Renal pelvis (tissue), 4 donors: ENCODE data around the gene CAMK1G. TPM values are rescaled to one million over a fixed set of nuclear protein-coding genes. Genes with fewer than 3 reads are reported as not detected.

Experiments
- DNase-seq: peaks from one replicate; pipeline ENCODE4 v3.0.0-alpha.2; 2013
- polyA plus RNA-seq, 3 donors: library from polyadenylated mRNA; unstranded; fragments of 120-200 nt; gene quantifications; one replicate each; pipeline ENCODE4 v1.2.1, GENCODE V29; 2013; ENCODE audit not compliant: insufficient read length in 3 of 3

CAMK1G gene
- polyA plus RNA-seq, 3 donors = 4.7 to 5.5 (median 5.4) TPM

- DNase-seq = no peak
Measured at GRCh38 chr1:209597499-209597898, 14.0 kb downstream of the CAMK1G start.

DNA sequence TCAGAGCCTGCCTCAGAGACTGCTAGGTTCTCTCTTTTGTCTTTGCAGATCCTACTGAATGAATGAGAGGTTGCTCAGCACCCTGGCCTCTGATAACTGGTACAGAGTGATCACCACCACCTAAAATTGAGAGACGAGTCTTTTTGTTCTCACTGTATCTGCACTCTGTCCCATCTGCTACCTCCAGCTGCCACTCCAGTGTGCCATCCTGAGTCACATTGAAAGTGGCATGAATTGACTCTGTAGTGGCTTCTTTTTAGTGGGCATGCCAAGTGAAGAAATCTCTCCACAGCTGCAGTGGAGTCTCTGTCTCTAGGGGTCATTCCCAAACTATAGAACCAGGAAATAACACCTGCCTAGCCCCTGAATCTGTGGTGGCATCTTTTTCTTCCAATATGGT is 14.7 kb downstream of the CAMK1G start:
- DNase-seq = no peak

DNA sequence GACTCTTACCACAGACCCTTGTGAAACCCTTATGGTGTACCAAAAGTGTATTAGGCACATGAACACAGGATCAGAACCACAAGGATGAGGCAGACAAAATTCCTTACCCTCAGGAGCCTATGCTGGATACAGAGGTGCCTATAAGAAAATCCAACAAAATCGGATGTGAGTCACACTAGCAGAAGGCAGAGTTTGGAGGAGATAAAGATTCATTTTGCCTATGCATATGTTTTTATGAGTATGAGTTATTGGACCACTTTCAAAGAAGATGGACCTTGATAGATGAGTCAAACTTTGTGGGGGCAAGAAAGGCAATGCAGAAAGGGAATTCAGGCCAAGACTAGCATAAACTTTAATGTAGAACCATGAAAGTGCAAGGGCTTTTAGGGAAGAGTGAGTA is 17.0 kb downstream of the CAMK1G start:
- DNase-seq = no peak

DNA sequence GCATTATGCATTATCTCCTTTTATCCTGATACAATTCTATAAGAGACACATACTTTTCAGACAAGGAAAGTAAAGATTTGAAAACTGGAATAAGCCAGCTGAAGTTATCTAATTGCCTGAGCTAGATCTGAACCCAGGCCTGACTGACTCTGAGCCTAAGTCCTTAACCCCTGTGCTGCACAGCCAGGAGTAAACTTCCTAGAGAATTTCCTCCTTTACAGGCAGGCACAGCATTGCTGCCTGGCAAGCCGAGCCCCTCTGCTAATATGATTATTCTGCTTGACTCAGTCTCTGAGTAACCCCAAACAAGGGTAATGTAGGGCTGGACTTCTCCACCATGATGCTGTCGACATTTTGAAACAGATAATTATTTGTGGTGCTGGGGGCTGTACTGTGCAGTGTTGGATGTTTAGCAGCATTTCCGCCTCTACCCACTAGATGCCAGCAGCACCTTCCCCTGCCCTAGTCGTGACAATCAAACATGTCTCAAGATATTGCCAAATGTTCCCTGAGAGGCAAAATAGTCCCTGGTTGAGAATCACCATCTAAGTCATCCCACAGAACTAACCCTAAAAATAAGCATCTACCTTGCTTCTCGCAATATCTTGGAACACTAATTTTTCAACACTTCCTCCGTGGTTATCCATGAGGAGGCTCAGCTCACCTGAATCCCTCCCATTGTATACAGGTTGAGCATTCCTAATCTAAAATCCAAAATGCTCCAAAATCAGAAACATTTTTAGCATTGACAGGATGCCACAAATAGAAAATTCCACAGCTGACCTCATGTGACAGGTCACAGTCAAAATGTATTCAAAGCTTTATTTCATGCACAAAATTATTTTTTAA is 18.5 kb downstream of the CAMK1G start:
- DNase-seq = no peak

DNA sequence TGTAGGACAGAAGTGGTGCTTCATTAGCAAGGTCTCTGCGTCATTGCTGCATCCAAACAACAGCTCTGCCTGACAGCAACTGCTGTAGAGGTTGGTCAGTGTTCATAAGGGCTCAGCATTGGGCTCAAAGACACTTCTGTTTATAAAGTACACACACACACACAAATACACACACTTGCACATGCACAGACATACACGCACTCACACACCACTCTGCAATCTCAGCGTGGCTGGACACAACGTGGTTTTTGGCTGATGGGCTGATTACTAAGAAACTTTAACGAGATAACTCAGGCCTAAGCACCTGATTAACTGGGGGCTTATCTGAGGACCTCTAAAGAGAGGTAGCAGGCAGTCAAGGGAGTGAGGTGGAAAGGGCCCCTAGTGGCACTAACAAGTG is 20.4 kb downstream of the CAMK1G start:
- no peak for DNase-seq

DNA sequence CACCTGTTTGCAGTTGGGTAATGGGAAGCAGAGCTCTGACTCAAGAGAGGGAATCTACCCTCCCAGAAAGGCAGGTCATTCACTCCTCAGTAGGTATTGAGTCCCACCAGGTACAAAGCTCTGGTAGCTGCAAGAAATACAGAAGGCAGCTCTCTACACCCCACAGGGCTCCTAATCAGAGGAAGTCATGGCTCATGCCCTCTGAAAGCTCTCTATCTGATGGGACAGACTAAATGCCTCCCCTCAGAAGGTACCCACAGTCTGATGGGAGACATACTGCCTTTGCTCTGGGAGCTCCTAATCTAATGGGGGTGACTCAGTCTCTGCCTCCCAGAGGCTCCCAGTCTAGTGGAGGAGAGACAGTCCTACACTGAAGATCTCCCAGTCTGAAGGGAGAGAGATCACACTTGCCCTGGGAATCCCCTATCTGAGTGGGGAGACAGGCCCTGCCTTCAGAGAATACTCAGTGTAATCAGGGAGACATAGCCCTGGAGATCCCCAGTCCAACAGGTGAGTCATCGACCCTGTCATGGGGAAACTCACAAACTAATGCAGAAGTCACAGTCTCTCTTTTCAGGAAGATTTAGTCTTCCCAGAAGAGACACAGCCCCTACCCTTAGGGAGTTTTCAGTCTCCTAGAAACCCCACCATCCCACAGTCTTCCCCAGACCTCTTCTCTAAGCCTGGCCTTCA is 23.7 kb downstream of the CAMK1G start:
- no peak for DNase-seq

GRCh38 chr1:209607795-209608178 is 24.3 kb downstream of the CAMK1G start:
- DNase-seq = no peak

DNA sequence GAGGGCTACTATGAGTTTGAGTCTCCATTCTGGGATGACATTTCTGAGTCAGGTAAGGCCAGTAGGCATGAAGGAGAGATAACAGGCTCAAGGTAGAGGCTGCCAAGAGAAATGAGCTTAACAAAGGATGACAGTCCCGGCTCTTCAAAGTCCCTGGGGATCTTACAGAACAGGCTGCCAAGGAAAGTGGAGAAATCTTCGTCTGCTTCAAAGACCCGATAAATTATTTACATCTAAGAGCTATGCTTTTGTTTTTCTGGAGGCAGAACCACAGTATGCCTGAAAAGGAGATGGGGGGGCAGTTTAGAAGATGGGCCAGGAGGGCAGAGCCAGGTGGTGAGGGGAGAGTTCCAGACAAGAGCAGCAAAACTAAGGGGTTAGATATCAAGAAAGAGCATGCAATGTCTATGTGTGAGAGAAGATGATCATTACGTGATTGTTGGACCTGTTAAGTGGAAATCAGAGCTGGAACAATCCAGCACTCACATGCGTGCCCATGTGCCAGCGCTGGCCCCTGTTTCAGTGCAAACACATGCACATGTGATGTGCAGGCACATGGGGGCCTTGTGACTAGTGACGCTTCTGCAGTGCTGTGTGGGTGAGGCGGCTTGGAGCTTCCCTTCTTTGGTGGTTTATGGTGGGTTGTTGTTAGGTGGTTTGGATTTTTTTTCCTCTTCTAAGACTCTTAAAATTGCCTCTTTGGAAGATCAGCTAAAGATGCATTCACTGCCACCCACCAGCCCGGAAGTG is 25.7 kb downstream of the CAMK1G start:
- no peak for DNase-seq

DNA sequence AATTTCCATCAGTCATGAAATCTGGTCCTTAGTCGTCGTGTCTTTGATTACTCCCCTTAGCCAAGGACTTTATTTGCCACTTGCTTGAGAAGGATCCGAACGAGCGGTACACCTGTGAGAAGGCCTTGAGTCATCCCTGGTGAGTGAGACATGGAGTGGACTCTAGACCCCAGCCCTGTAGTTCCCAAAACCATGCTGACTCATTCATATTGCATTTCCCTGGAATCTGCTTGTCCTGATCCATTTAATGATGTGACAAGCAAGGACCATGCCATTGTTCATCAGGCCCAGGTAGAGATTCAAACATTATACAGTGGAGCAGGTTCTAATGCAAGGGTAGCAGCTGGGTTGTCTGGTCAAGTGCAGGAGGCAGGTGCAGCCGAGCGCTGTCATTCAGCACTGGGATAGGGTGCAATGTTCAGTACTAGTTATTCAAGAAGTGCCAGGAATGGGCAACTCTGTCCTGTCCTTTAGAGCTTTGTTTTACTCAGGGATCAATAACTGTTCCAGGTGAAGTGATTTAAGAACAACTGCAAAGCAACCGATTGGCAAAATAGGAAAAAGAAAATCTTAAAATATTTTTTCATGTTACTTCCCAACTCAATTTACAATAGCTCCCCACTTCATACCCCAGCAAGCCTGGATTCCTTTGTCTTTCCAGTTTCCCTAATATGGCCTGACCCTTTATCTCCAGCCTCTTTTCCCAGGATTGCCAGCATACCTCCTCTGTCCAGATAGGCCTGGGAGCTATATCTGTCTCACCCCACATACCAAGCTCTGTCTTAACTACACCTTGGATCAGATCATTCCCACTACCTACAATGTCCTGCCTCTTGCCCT is 26.5 kb downstream of the CAMK1G start:
- no peak for DNase-seq

GRCh38 chr1:209610631-209610905 is 27.1 kb downstream of the CAMK1G start:
- DNase-seq = no peak

GRCh38 chr1:209611771-209612570 is 28.5 kb downstream of the CAMK1G start:
- no peak for DNase-seq

DNA sequence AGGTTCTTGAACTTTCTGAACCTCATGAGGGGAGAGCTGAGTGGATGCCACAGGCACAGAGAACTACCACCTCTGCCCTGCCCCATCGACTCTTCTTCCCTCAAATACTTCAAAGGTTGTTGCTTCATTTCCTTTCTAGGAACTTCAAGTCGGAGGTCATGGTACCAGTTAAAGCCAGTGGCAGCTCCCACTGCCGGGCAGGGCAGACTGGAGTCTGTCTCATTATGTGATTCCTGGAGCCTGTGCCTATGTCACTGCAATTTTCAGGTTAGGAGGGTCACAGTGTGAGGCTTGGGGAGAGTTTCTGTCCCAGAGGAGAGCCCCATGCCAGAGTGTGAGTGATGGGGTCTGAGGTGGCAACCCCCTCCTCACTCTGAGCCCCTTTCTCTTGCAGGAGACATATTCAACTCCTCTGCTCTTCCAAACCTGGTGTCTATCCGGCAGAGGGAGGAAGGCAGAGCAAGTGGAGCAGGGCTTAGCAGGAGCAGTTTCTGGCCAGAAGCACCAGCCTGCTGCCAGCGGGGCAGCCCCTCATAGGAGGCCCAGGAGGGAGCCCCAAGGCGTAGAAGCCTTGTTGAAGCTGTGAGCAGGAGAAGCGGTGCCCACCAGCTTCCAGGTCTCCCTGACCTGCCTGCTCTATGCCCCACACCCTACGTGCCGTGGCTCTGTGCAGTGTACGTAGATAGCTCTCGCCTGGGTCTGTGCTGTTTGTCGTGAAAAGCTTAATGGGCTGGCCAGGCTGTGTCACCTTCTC is 29.3 kb downstream of the CAMK1G start:
- no peak for DNase-seq

DNA sequence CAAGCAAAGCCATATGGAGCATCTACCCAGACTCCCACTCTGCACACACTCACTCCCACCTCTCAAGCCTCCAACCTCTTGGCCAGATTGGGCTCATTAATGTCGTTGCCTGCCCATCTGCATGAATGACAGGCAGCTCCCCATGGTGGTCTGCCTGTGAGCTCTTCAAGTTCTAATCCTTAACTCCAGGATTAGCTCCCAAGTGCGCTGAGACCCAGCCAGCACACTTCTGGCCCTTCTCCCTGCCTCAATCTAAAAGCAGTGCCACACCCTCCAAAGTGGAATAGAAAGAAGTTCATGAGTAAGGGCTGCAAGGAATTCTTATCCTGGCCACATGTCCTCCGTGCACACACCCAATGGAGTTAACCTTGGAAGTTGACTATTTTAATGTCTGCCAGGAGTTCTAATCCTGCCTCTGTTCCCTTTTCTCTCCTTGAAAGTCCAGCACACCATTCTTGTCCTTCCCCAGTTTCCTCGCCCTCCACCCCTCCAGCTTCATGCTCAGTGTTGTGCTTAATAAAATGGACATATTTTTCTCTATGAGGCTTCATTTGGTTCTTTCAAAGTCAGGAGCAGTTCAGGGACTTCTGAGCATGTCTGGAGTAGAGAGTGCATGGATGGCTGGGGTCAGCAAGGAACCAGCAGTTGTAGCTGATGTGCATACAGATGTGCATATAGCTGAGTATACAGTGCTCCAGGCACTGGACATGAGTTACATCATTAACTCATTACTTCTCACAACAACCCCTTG is 30.1 kb downstream of the CAMK1G start:
- no peak for DNase-seq

DNA sequence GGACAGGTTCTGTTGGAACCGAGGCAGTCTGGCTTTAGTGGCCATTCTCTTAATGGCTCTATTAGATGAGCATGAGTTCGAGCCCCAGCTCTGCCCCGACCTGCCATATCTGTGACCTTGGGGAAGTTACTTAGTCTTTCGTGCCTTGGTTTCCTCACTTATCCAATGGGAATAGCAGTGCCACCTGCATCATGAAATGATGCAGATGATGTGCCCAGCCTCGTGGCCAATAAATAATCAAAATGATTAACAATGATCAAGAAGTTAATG is 30.6 kb downstream of the CAMK1G start:
- no peak for DNase-seq

DNA sequence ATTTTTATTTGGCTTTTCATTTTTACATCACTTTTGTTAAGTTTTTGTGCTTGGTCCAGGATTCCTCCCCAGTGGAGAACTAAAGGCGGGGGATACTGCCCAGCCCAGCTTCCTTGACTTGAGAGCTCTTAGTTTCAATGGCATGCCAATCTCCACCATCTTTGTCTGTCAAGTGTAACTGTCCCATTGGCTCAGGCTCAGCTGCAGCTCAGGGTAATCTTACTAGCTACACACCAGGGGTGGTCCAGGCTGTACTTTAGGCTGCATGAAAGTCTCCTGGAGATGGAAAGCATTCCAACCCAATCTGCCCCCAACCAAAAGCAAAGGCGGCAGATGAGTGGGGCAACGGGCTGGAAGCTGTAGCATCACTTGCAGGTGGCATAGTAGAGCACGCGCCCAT is 31.4 kb downstream of the CAMK1G start:
- no peak for DNase-seq

DNA sequence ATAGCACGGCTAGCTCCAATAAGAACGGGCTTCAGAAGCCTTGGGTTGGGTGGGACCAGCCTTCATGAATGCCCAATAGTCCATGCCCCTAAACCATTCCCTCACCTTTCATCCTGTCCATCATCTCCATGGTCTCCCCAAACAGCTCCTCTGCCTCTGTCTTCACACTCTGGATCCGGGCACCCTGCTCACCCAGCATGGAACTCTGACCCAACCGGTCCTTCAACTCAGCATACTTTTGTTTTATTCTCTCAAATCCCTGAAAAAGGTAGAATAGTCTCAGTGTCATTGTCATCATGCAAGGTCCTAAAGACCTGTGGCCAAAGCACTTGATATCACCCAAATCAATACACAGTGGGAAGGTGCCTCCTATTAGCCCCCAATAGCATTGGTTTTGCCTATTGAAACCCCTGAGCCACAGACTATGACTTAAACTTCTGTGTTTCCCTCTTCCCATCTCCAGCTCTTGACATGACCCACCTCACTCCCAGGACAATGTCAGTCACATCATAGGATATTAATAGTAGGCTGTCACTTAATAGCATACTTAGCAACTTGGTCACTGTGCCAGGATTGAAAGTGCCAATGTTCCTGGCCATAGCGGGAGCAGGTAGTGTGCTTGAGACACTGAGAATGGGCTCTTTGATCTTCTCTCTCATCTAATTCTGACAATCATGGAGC is 33.0 kb downstream of the CAMK1G start:
- DNase-seq = no peak

DNA sequence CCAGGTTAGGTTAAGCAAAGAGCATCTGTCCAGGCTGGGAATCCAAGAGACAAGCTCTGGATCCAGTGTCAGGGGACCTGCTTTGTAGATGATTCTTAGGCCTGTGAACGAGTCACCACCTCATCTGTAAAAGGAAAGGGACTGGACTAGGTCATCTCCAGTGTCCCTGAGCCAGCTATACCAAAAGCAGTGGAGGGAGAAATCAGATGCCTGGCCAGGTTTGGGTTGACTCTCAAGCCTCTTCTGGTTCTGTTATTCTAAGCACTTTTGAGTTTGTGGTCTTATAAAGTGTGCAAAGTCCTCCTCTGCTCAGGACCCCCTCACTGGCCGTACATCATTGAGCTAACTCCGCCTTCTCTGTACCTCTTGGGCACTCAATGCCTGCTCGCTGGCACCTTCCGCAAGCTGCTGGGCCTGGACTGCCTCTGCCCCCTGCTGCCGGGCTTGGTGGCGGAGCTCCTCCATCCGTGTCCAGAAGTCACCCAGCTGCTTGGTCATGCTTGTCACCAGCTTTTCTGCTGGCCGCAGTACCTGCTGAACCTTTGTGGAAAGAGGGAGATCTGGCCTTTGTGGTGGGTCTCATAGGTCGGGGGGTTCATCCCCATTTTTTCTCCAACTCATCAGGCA is 33.6 kb downstream of the CAMK1G start:
- no peak for DNase-seq

- no peak for DNase-seq
Measured at GRCh38 chr1:209617755-209618154, 34.2 kb downstream of the CAMK1G start.

GRCh38 chr1:209618291-209618690 is 34.8 kb downstream of the CAMK1G start:
- DNase-seq = no peak
